HG02588 (cell line): ENCODE data around the gene CPNE2.
"Not testable (repeated sequence)": the region's sequence is repeated elsewhere in the genome, so short reads cannot be mapped to it uniquely, and the experiment has no call there.

Experiments
- ATAC-seq: cut with Tn5 transposase; IDR thresholded peaks from one replicate; pipeline ENCODE4 v1.9.1; 2021; ENCODE audit warnings: mild to moderate bottlenecking, moderate library complexity; ENCODE audit not compliant: unreplicated experiment

Gene CPNE2

DNA sequence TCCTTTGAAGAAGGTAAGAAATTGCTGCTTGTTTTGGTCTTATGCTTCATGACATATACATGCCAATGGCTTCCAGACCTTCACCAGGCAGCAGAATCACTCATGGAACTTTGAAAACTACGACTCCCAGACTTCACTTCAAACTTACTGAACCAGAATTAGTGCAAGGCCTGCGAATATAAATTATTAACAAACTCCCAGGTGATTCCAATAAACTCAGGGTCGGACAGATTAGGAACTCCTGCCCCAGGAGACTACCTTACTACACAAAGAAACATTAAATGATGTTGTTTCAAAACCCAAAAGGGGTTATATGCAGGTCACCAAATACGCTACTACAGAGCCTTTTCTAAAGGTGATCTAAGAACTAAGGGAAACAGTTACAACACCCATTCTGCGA is 73.1 kb downstream of the CPNE2 start:
- no peak for ATAC-seq

DNA sequence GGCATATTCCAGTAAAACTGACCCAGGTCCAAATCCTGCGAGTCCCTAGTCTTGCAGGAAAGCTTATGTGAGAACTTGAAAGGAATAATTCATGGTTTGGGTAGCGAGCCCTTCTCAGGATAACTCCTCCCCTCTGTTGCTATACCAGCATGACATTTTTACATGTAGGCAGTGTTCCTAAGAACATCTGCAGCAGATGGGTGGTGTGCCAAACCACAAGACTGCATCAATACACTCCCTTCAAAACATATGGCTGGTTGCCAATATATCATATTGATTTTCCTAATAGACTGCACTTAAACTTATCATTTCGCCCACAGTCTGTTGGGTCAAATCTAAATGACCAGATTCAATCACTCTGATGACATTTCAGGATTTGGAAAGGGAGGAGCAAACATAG is 73.6 kb downstream of the CPNE2 start:
- no peak for ATAC-seq

DNA sequence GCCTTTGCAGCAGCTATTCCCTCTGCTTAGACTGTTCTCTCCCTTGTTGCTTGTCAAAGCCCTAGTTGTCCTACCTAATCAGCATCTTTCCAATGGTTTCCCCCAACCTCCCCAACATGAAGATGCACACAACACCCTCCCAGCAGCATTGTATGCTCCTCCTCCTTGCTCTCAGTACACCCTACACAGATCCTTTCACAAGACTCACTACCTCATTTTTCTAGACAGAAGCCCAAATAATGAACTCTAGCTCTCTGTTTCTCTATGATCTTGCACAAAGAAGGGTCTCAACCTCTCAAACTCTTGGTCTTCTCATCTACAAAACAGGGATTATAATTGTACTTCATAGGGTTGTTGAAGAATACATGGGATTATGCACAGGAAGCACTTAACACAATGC is 74.1 kb downstream of the CPNE2 start:
- no peak for ATAC-seq

DNA sequence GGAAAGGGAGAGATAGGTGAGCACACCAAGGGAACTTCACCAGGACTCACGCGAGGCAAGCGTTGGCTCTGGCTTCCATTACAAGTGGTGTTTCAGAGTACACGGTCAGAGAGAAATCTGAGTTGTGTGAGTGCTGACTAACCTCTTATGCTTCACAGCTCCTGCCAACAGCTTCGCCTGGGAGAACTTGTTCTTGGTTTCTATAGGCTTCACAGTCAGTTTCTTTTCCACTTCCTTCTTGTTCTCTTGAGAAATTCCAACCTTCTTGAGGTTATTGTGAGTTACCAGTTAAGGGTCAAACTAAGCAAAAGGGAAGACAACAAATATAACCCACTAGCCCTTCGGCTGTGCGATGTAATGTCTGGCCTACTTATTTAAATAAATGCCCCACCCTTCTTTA is 74.6 kb downstream of the CPNE2 start:
- no peak for ATAC-seq

DNA sequence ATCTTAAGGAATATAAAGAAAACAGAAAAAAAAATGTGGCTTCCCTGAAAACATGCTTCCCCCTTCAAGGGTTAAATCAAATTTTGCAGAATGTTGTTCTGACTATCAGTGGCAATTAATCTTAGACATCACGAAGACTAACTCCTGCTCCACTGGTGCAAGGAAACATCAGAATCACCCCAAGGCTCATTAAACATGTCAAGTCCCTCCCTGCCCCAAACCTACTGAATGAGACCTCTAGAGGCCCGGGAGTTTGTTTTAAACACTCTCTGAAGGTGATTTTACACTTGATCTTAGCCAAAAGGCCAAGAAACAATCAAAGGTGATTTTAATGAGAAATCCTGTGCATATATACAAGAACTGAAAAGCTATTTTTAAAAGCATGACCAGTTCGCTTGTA is 75.2 kb downstream of the CPNE2 start:
- ATAC-seq: no peak

DNA sequence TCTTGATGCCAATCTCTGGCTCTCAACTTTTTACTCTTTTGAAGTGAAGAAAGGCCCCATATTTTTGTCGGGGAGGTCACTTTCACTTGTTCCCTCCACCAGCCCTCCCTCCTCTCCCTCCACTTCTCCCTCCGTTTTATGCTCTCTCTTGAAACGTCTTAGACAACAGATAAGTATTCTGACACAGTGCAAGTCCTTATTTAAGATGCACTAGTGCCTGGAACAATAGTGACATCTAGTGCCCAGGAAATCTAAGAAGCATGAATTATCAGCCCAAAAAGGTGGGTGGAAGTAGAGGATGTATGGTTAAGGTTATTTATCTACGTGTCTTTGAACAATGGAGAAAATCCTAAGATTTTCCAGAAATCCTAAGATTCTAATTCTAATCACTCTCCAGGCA is 75.6 kb downstream of the CPNE2 start:
- no peak for ATAC-seq

DNA sequence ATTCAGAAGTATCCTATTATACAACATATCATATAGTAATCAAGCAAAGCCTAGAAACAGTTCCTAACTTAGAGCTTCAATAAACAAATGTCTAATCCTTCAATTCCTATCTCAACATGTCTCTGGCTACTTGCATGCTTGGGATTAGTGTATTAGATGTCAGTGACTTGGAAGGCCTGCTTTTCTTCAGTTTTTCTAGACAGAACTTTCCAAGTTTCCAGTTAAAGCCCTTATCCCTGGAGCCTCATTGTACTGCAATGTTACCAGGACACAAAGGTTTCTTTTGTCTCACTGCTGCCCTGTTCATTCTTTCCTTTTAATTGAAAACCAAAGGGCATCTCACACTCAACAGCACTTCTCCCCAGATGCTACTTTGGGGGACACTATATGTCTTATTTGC is 76.9 kb downstream of the CPNE2 start:
- no peak for ATAC-seq

DNA sequence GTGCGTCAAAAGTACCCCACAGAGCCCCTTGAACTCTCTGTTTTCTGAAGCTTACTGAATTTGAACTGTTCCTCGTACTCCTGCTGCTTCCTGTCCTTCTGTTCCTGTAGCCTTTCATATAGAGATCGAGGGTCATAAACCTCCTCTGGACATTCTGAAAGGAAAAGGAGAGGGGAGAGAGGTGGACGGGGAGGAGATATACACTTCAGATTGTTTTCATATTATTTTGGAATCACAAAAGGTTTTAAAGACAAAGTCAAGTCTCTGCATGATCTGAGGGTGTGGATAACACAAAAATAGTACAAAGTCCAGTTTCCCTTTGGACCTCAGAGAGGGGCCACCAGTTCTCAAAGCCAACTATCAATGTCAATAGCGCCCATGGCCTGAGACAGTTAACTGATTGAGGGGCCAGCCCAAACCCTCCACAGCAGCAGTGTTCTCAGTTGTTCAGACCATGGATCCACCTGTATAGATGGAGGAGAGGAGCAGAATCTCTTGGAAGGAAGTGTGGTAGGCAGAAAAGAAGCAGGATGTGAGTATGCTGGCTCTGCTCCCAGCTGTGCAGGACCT is 80.4 kb downstream of the CPNE2 start:
- no peak for ATAC-seq

DNA sequence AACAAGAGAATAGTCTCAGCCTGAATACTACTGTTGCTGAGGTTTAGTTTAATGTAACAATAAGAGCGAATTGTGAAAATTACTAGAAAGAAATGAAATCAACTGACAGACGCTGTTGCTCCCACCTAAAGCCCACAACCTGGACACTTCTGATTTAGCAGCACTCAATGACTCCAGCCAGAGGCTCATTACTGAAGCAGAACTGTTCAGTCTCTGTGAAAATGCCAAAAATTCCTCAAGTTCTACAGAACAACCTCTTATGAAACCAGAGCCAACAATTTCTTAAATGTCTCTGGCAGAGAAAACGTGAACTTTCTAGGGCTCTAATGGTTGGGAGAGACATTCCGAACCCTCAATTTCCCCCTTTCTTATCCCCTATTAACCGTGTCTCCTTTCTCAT is 83.5 kb downstream of the CPNE2 start:
- ATAC-seq: no peak

DNA sequence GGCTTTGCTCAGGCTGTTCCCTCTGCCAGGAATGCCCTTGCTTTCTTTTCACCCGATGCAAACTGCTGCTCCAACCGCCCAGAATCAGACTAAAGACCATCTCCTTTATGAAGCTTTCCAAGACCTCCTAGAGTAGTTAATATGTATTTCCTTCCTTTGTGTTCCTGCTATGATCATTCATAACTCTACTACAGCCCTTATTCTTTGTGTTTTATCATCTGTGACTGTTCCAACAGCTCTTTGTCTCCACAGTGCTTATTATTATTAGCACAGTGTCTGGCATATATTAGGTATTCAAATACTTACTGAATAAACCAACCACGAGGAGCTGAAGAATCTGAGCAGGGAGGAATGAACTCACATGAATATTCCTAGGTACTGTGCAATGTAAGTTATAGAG is 85.8 kb downstream of the CPNE2 start:
- no peak for ATAC-seq

DNA sequence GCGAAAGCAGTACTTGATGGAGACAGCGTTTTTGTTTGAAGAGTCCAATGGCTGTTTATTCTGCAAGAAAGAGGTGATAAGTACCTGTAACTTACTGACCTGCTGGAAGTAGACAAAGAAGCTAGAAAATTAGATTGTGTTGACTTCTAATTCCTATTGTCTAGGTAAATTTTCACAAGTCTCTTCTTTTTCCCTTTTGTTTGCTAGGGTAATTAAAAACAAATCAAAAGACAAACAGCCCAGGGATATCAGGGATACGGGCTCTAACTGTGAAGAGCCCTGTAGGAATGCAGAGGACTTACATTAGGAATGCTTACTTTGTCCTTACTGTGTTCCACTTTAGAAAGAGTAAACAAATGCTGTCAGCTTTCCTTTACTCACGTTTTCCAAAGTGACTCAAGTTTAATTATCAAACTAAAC is 86.4 kb downstream of the CPNE2 start:
- no peak for ATAC-seq

DNA sequence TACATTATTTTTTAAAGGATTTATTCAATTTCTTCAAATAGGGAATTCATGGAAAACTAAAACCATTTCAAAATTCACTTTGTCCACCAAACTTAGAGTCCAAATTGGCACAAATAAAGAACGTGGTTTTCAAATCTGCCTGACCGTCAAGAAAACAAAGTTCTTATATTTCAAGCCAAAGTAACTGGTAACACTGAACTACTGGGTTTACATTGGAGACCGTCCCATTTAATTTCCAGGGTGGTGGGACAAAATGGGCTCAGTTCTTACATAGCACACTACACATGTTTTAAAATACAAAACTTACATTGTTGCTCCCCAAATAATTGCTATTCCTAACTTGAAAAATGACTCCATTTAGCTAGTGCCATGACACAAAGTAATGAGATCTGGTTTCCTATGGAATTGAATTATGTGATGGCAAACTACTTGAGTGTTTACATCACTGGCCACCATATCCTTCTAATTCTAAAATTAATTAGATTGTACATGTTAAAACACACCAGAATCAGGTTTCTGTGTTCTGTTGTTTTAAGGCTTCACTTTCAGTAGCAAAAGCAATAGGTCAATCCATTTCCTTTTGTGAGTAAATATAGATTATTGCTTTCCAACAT is 86.9 kb downstream of the CPNE2 start:
- no peak for ATAC-seq

DNA sequence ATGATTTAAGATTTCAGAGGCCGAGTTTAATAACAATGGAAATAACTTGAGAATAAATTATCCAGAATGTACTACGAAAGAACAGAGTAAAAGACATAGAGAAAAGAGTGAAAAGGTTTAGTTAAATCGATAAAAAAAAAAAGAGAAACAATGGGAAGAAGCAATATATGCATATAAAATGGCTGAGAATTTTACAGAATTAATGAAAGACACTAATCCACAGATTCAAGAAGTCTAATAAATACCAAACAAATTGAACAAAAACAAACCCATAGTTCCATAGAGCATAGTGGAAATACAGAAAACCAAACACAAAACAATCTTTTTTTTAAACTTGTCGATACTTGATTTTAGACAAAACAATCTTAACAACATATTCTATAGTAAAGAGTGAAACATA is 91.7 kb downstream of the CPNE2 start:
- no peak for ATAC-seq

DNA sequence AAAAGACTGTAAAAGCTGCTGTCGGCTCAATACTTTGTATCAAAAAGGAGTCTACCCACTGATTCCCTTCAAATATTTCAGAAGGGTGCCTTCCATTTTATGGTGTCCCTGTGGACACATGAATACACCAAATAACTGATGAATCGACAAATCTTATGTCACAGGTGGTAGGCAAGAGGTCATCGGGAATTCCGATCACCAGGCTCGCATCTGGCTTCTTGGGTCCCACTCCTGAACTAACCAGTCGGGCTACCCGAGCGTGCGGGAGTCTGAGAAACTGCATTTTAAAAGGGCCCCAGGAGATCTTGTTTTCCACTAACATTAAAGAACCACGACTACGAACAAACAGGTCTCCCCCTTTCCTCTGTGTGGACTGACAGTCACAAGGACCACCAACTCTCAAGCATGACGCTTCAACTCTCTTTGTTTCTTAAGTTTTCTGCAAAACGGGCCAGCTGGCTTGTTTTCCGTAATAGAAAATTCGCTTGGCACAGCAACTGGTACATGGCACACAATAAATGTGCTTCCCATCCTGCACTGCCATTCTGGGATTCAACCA is 92.6 kb downstream of the CPNE2 start:
- no peak for ATAC-seq

DNA sequence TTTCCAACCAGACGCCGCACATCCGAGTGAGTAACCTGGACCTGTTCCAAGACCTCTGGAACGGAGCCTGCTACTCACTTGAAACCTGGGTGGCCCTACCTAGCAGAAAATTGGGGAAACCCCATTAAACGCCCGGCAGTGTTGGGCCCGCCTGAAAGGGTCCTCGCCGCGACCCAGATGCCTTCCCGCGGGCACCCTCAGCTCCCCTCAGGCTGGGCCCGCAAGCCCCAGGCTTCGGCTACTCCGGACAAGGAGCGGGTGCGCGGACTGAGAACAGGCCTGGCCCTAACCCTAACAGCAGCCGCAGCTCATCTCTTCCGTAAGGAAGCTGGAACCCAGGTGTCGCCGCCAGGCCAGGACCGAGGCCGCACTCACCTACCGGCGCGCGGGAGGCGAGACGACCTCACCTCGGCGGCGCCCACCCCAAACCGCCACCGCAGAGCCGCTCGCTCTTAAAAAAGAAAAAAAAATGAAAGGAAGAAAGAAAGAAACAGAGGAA is 93.1 kb downstream of the CPNE2 start:
- peak; percentile 36 for ATAC-seq

DNA sequence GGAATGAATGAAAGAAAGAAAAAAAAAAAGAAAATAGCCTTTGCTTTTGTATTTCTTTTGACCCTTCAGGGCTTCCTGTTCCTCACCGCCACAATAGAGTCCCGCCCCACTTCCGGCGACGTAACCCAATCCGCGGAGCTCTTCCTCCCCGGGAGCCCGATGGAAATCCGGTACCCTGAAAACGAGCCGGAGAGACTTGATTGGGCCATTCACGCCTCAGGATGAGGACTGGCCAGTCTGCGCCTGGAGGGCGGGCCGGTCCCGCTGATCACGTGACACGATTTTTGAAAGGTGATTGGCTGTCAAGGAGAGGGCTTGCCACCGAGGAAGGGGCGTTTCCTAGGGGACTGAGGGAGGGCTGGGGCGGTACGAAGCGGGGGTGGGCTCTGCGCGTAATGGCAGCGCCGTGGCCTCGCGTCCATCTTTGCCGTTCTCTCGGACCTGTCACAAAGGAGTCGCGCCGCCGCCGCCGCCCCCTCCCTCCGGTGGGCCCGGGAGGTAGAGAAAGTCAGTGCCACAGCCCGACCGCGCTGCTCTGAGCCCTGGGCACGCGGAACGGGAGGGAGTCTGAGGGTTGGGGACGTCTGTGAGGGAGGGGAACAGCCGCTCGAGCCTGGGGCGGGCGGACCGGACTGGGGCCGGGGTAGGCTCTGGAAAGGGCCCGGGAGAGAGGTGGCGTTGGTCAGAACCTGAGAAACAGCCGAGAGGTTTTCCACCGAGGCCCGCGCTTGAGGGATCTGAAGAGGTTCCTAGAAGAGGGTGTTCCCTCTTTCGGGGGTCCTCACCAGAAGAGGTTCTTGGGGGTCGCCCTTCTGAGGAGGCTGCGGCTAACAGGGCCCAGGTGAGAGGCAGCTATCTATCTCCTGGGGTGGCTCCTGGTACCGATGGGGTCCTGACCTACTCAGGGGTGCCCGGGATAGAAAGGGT is 93.8 kb downstream of the CPNE2 start, which contains the start of the genes PSME3IP1 and RSPRY1:
PSME3IP1 (minus strand) TSS at position 95 of the 927 bp plus-strand sequence. CDS start 12,185 bp downstream, outside the sequence.
RSPRY1 (plus strand) TSS at position 385 of the 927 bp plus-strand sequence. CDS start 18,330 bp downstream, outside the sequence.
- peak; percentile 80 for ATAC-seq

DNA sequence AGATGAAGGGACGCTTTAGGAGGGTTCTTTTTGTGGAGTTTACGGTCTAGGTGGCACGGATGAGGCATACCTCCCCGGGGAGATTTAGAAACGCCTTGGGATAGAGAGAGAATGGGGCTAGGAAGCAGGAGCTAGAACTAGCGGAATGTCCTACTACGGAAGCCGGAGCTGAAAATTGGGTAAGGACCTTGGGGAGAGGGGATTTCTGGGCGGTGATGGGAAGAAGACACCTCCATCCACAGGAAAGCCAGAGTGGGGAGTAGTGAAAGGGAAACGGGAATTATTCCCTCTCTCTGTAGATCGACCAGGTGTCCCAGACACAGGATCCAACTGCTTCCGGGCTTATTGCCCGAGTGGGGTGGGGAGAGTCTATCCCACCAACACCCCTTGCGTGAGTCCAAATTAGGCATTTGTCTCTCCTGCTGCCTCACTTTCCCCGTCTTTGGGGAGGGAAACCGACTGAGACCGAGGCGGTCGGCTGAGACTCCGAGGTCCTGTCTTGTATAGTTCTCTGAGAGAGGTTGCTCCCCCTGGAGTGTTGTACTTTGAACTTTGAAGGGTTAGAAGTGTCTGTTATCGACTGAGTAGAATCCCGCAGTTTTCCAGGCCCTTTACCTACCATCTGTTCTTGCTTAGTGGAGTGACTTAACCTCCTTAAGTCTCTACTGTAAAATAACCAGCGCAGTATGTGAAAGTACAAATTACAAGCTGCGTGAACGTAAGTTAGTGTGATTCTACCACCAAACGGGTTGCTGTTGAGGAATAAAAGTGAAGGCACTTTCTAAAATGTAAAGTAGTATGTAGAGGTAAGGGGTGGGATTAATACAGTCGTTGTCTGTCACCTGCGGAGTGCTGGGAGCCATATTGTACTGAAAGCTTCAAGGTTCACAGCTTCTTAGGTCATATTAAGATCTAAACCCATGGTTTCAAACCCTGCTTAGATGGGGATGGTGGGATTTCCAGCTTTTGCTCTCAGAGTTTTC is 94.8 kb downstream of the CPNE2 start:
- ATAC-seq: no peak

DNA sequence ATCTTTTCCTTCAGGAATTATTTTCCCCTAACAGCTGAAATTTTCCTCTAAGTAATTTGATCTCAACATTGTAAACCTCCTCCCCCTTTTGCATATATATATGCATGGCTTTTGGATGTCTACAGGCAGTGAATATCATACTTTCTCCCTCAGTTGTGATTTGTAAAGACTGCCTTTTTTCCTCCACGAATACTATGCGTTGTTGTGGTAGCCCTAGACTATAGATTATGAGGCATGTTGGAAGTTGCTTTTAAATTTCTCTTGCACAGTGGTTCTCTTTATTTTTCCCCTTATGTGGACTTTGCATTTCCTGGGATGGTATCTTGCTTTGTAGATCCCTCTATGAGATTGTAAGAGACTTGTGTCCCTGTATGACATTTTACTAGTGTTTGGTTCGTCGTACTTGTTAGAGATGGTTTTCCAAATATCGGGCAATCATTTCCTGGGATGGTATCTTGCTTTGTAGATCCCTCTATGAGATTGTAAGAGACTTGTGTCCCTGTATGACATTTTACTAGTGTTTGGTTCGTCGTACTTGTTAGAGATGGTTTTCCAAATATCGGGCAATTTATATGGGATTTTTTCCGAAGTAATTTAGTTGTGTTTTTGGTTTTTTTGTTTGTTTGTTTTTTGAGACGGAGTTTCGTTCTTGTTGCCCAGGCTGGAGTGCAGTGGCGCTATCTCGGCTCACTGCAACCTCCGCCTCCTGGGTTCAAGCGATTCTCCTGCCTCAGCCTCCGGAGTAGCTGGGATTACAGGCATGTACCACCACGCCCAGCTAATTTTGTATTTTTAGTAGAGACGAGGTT is 95.7 kb downstream of the CPNE2 start:
- not testable (repeated sequence) for ATAC-seq

DNA sequence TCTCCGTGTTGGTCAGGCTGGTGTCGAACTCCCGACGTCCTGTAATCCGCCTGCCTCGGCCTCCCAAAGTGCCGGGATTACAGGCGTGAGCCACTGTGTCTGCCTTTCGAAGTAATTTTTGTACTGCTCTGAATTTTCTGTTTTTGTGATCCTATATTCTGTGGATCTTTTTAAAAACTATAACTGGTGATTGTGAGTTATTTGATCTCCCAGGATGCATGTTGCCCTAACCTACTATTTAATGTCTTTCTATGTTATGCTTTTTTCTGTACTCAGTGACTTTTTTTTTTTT is 96.3 kb downstream of the CPNE2 start:
- ATAC-seq: no peak
